GM21360 (cell line): ENCODE measurements around the gene CEP126.
"Not testable (repeated sequence)": the region's sequence is repeated elsewhere in the genome, so short reads cannot be mapped to it uniquely, and the experiment has no call there.

Experiments
- ATAC-seq: cut with Tn5 transposase; IDR thresholded peaks from one replicate; pipeline ENCODE4 v1.9.1; 2021; ENCODE audit warnings: mild to moderate bottlenecking, moderate library complexity; ENCODE audit not compliant: unreplicated experiment

CEP126 gene

DNA sequence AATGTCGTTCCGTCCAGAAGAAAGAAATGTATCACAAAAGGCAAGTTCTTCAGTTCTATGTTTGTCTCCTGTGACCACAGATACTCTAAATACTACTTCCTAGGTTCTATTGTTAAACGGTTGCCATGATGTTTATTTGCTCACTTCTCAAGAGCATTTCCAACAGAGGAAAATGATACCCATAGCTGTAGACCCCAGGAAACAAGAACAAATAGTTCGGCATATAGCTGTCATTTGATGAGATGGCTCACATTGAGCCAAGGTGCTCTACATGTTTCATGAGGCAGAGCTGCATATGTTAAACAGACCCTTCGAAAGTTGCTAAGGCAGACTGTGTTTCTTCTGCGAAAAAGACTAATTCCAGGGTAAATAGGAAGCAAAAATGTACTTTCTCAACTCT, 16.9 kb downstream of the CEP126 start:
- no peak for ATAC-seq

DNA sequence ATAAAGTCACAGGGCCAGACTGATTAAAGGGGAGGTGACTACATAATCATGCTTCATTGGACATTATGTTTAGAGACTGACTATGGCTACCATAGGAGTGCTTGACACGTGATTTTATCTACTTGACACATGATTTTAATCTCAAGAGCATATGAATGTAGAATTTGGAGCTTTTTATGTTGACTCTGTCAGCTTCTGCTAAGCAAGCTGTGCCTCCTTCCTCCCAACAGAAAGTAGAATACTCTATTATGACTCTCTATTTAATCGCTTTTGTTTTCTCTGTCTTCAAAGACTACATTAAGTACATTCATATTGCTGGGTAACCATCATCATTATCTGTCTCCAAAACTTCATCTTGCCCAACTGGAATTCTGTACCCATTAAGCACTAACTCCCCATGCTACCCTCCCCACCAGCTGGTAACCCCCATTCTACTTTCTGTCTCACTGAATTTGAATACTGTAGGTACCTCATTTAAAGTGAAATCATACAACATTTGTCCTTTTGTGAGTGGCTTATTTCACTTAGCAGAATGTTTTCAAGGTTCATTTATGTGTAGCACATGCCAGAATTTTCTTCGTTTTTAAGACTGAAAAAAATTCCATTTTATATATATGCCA, 26.2 kb downstream of the CEP126 start:
- no peak for ATAC-seq

GRCh38 chr11:101944923-101945322, 30.1 kb downstream of the CEP126 start:
- no peak for ATAC-seq

DNA sequence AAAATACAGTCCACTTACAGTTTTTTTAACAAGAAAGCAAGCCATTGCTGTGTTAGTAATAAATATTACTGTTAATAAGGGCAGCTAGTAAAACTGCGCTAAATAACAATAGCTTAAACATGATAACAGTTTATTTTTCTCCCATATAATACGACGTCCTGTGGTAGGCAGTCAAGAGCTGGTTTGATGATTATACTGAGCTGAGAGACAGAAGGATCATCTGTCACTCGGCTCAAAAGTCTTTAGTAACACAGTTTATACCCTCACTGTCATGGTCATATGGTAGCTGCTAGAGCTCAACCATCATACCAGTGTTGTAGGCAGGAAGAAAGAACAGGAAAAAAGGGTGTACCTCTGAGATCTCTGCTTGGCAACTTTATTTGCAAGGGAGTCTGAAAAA, 30.6 kb downstream of the CEP126 start:
- no peak for ATAC-seq

- ATAC-seq: no peak
Observed at GRCh38 chr11:101949680-101950220, 34.9 kb downstream of the CEP126 start.

GRCh38 chr11:101955278-101955677, 40.5 kb downstream of the CEP126 start:
- no peak for ATAC-seq

GRCh38 chr11:101955701-101956100, 40.9 kb downstream of the CEP126 start:
- no peak for ATAC-seq

GRCh38 chr11:101960231-101960630, 45.4 kb downstream of the CEP126 start:
- ATAC-seq: no peak

- not testable (repeated sequence) for ATAC-seq
Observed at GRCh38 chr11:101964200-101964599, 49.4 kb downstream of the CEP126 start.

DNA sequence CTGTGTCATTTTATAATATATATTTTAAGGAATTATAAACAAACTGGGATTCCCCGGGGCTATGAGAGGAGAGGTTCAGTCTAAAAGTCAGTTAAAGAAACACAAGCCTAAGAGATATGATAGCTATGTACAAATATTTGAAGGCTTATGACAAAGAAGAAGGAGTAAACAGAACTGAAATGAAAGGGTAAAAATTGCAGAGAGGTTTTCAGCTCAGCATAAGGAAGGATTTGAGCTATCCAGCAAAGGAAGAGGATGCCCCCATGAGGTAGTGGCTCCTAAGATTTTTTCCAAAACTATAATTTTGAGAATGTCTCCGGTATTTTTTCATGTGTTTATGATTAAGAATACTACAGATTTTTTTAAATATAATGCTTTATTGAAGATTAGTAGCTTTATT, 59.4 kb downstream of the CEP126 start:
- no peak for ATAC-seq

DNA sequence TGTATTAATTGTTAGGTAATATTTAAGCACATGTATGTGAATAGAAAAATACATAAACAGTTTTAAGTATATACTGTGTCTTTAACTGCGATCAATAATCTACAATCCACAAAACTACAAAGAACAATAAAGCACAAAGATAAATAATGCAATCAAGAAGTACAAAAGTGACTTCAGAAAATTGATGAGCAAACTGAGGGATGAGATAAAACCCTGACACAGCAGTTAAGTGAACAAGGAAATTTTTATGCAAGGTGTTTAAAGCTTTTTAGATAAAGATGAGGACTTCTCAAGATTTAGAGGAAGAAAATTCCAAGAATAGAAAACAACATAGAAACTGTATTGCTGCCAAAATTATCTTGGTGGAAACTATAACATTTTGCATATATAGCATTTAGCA, 60.0 kb downstream of the CEP126 start:
- no peak for ATAC-seq

- no peak for ATAC-seq
Observed at GRCh38 chr11:101975734-101976133, 60.9 kb downstream of the CEP126 start.

GRCh38 chr11:101987370-101987769, 72.6 kb downstream of the CEP126 start:
- no peak for ATAC-seq

DNA sequence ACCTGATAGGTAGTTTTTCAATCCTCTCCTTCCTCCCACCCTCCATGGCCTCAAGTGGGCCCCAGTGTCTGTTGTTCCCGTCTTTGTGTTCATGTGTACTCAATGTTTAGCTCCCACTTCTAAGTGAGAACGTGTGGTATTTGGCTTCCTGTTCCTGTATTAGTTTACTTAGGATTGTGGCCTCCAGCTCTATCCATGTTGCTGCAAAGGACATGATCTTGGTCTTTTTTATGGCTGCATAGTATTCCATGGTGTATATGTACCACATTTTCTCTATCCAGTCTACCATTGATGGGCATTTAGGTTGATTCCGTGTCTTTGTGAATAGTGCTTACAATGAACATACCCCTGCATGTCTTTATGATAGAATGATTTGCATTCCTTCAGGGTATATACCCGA, 78.4 kb downstream of the CEP126 start:
- no peak for ATAC-seq

GRCh38 chr11:101994052-101994469, 79.3 kb downstream of the CEP126 start:
- ATAC-seq: not testable (repeated sequence)

- ATAC-seq: no peak
Observed at GRCh38 chr11:101996111-101996510, 81.3 kb downstream of the CEP126 start.

GRCh38 chr11:102001657-102002338, 87.0 kb downstream of the CEP126 start:
- no peak for ATAC-seq

DNA sequence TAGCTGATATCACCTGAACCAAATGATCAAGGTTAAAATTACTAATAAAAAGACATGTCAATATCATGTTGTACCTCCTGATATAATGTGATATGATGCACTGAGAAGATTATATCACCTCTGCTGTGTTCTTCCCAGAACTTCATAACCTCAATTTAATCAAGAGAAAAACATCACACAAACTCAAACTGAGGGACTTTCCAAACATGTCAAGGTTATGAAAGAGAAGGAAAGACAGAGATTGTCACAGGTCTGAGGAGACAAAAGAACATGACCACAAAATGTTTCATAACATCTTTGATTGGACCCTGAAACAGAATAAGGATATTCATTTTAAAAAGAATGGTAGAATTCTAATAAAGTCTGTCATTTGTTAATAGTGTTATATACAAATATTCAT, 89.4 kb downstream of the CEP126 start:
- no peak for ATAC-seq

DNA sequence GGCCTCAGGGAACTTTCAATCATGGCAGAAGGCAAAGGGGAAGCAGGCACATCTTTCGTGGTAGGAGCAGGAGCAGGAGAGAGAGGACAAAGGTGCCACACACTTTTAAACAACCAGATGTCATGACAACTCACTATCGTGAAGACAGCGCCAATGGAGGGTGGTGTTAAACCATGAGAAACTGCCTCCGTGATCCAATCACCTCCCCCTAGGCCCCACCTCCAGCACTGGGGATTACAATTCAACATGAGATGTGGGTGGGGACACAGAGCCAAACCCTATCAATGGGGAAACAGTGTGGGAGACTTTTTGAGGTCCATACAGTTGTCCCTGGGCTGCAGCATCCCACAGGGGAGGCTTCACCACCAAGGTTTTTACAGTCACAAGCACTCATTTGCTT, 90.5 kb downstream of the CEP126 start:
- no peak for ATAC-seq

GRCh38 chr11:102006835-102007566, 92.2 kb downstream of the CEP126 start:
- ATAC-seq: no peak

GRCh38 chr11:102007567-102008437, 93.0 kb downstream of the CEP126 start:
- peak; percentile 59 for ATAC-seq
